GM23338 (cell line): ENCODE results near the gene OBSL1.

ENCODE experiments used
- CREB1 ChIP-seq: fragments of 250-450 bp; sonication (Bioruptor Pico); IDR thresholded peaks from 2 replicates; pipeline ENCODE4 v1.5.0; 2020; ENCODE audit warnings: low read depth, mild to moderate bottlenecking, moderate library complexity
- CTCF ChIP-seq, 2 experiments: fragments of 200-600 bp in 1 of 2; sonication (generic) in 1 of 2; conservative IDR thresholded peaks; 2 replicates each; pipeline versions ENCODE4 v1.5.1 to v1.6.1; 2016 to 2017; ENCODE audit warnings: antibody characterized with exemption in 2 of 2, low read depth in 2 of 2, mild to moderate bottlenecking in 2 of 2, moderate library complexity in 1 of 2
- ETS1 ChIP-seq: IDR thresholded peaks from 2 replicates; pipeline ENCODE4 v1.6.1; 2016; ENCODE audit warnings: antibody characterized with exemption
- EZH2 ChIP-seq: fragments of 200-600 bp; sonication (generic); IDR thresholded peaks from one replicate; pipeline ENCODE4 v1.8.0; 2017; ENCODE audit warnings: antibody characterized with exemption, mild to moderate bottlenecking, low read depth; ENCODE audit not compliant: unreplicated experiment
- EZH2phosphoT487 ChIP-seq: fragments of 200-600 bp; sonication (generic); IDR thresholded peaks from one replicate; pipeline ENCODE4 v1.8.1; 2018; ENCODE audit warnings: antibody characterized with exemption; ENCODE audit not compliant: unreplicated experiment
- JUNB ChIP-seq: IDR thresholded peaks from one replicate; pipeline ENCODE4 v1.6.1; 2016; ENCODE audit warnings: antibody characterized with exemption; ENCODE audit not compliant: unreplicated experiment
- NANOG ChIP-seq: IDR thresholded peaks from 2 replicates; pipeline ENCODE4 v1.6.1; 2016; ENCODE audit warnings: antibody characterized with exemption, borderline replicate concordance
- POLR2AphosphoS5 ChIP-seq: IDR thresholded peaks from 2 replicates; pipeline ENCODE4 v1.6.1; 2016; ENCODE audit warnings: antibody characterized with exemption, low read depth
- REST ChIP-seq: IDR thresholded peaks from one replicate; pipeline ENCODE4 v1.6.1; 2018; ENCODE audit warnings: antibody characterized with exemption; ENCODE audit not compliant: unreplicated experiment
- STAT1 ChIP-seq: IDR thresholded peaks from one replicate; pipeline ENCODE4 v1.6.1; 2016; ENCODE audit warnings: antibody characterized with exemption; ENCODE audit not compliant: unreplicated experiment
- ZNF114 ChIP-seq: fragments of 250-450 bp; sonication (Bioruptor Pico); IDR thresholded peaks from 2 replicates; pipeline ENCODE4 v1.5.0; 2020; ENCODE audit warnings: mild to moderate bottlenecking, moderate library complexity
- ZNF331 ChIP-seq: fragments of 250-450 bp; sonication (Bioruptor Pico); IDR thresholded peaks from 2 replicates; pipeline ENCODE4 v1.5.0; 2020; ENCODE audit warnings: low read depth, mild to moderate bottlenecking, moderate library complexity
- ZNF462 ChIP-seq: fragments of 250-450 bp; sonication (Bioruptor Pico); IDR thresholded peaks from 2 replicates; pipeline ENCODE4 v1.5.0; 2020; ENCODE audit warnings: mild to moderate bottlenecking, moderate library complexity

- no peak for TF ChIP-seq CREB1 (CRISPR knock-in tag)
- TF ChIP-seq POLR2AphosphoS5 = no peak
- TF ChIP-seq CTCF (conservative IDR thresholded peaks at IDR 0.05; ENCODE audit: low read depth in 2 of 2) = no peak
- TF ChIP-seq EZH2 = no peak
- no peak for TF ChIP-seq ETS1
- no peak for TF ChIP-seq REST
- TF ChIP-seq EZH2phosphoT487 = no peak
- no peak for TF ChIP-seq JUNB
- TF ChIP-seq ZNF331 (CRISPR knock-in tag) = no peak
- no peak for TF ChIP-seq ZNF114 (CRISPR knock-in tag)
- no peak for TF ChIP-seq ZNF462 (CRISPR knock-in tag)
- no peak for TF ChIP-seq STAT1
- TF ChIP-seq NANOG = no peak
Measured at GRCh38 chr2:219615894-219616293, 44.6 kb upstream of the OBSL1 start.
